NCI-H2196 treated with DMSO at 0.1 percent for 48 hours (cell line): ENCODE results near the gene VPREB1.
"Not testable (repeated sequence)": the region's sequence is repeated elsewhere in the genome, so short reads cannot be mapped to it uniquely, and the experiment has no call there.

Experiments
- DNase-seq: peaks from one replicate; lab custom pipeline; 2025; ENCODE audit not compliant: unreplicated experiment; lab: John Stamatoyannopoulos, UW

VPREB1 gene

GRCh38 chr22:22244316-22245250, at the start of gene VPREB1:
VPREB1 (plus strand) TSS chr22:22244786; CDS start chr22:22244814, 28 bp downstream.
- DNase-seq = no peak

- no peak for DNase-seq
Measured at GRCh38 chr22:22194931-22195264, 49.7 kb upstream of the VPREB1 start.

GRCh38 chr22:22195265-22196017, 49.1 kb upstream of the VPREB1 start:
- peak; percentile 39 for DNase-seq

GRCh38 chr22:22196018-22196533, 48.5 kb upstream of the VPREB1 start:
- DNase-seq = no peak

GRCh38 chr22:22196833-22197477, 47.6 kb upstream of the VPREB1 start:
- no peak for DNase-seq

GRCh38 chr22:22197993-22198402, 46.6 kb upstream of the VPREB1 start:
- DNase-seq = no peak

GRCh38 chr22:22198751-22199150, 45.8 kb upstream of the VPREB1 start:
- DNase-seq = no peak

- no peak for DNase-seq
Measured at GRCh38 chr22:22199634-22200033, 45.0 kb upstream of the VPREB1 start.

GRCh38 chr22:22200569-22201184, 43.9 kb upstream of the VPREB1 start:
- no peak for DNase-seq

- DNase-seq = no peak
Measured at GRCh38 chr22:22201185-22201929, 43.2 kb upstream of the VPREB1 start.

GRCh38 chr22:22201930-22202343, 42.6 kb upstream of the VPREB1 start:
- DNase-seq = no peak

- DNase-seq = no peak
Measured at GRCh38 chr22:22203048-22203971, 41.3 kb upstream of the VPREB1 start.

GRCh38 chr22:22207845-22208564, 36.6 kb upstream of the VPREB1 start:
- peak; percentile 37 for DNase-seq

GRCh38 chr22:22208652-22209051, 35.9 kb upstream of the VPREB1 start:
- DNase-seq = no peak

GRCh38 chr22:22209080-22209640, 35.4 kb upstream of the VPREB1 start:
- not testable (repeated sequence) for DNase-seq

GRCh38 chr22:22210375-22210774, 34.2 kb upstream of the VPREB1 start:
- no peak for DNase-seq

- no peak for DNase-seq
Measured at GRCh38 chr22:22210889-22211833, 33.4 kb upstream of the VPREB1 start.
